PFSK-1 (cell line): ENCODE results near the gene MARCHF10.

ENCODE experiments used
- POLR2AphosphoS5 ChIP-seq: IDR thresholded peaks from 2 replicates; pipeline ENCODE4 v1.6.1; 2012; ENCODE audit warnings: low read depth, mild to moderate bottlenecking, control low read depth, low read length, moderate library complexity
- REST ChIP-seq, 2 experiments: IDR thresholded peaks; 2 replicates each; pipeline versions ENCODE4 v1.6.1 to v1.8.0; 2011 to 2012; ENCODE audit warnings: low read depth in 2 of 2, low read length in 2 of 2, control low read depth in 1 of 2, inconsistent platforms in 1 of 2, mild to moderate bottlenecking in 1 of 2, moderate library complexity in 1 of 2; ENCODE audit not compliant: insufficient read depth in 1 of 2
- SIN3A ChIP-seq: IDR thresholded peaks from 2 replicates; pipeline ENCODE4 v1.6.1; 2012; ENCODE audit warnings: mild to moderate bottlenecking, low read length, moderate library complexity, borderline replicate concordance; ENCODE audit not compliant: insufficient read depth
- TAF1 ChIP-seq: IDR thresholded peaks from 2 replicates; pipeline ENCODE4 v1.6.1; 2012; ENCODE audit warnings: low read length, control low read depth, borderline replicate concordance; ENCODE audit not compliant: insufficient read depth

- TF ChIP-seq TAF1 (no peak), POLR2AphosphoS5 (no peak), REST (IDR thresholded peaks at IDR 0.05; ENCODE audit: insufficient read depth in 1 of 2, low read depth in 2 of 2, low read length in 2 of 2) (no peak), SIN3A (no peak)
Measured at GRCh38 chr17:62765351-62765750, 42.8 kb downstream of the MARCHF10 start.
